Skin of body (tissue), 2 donors: Measurements from ENCODE around the gene CMKLR1. TPM values are rescaled to one million over a fixed set of nuclear protein-coding genes. Genes with fewer than 3 reads are reported as not detected.

Source experiments
- DNase-seq: peaks from one replicate; lab custom pipeline; 2025; lab: John Stamatoyannopoulos, UW
- total RNA-seq: library from RNA; depleted of rRNA; stranded (reverse); fragments of >200 nt; gene quantifications from one replicate; pipeline ENCODE4 v1.2.3, GENCODE V29; 2014

Gene CMKLR1
- total RNA-seq, 1 donor from 2014 or later: 10.0 TPM

GRCh38 chr12:108337235-108338223 lies 1.6 kb downstream of the CMKLR1 start:
- no peak for DNase-seq

- DNase-seq: peak; percentile 28
Observed at GRCh38 chr12:108335349-108336119, 3.6 kb downstream of the CMKLR1 start.

GRCh38 chr12:108333898-108334699 lies 5.0 kb downstream of the CMKLR1 start:
- no peak for DNase-seq

- DNase-seq: peak; percentile 4
Observed at GRCh38 chr12:108332791-108333382, 6.2 kb downstream of the CMKLR1 start.

- DNase-seq: no peak
Observed at GRCh38 chr12:108328420-108328819, 10.7 kb downstream of the CMKLR1 start.

- DNase-seq: peak; percentile 25
Observed at GRCh38 chr12:108327621-108328344, 11.3 kb downstream of the CMKLR1 start.

- no peak for DNase-seq
Observed at GRCh38 chr12:108326254-108326750, 12.8 kb downstream of the CMKLR1 start.

GRCh38 chr12:108325549-108325948 lies 13.6 kb downstream of the CMKLR1 start:
- DNase-seq: no peak

- DNase-seq: no peak
Observed at GRCh38 chr12:108325018-108325358, 14.1 kb downstream of the CMKLR1 start.

GRCh38 chr12:108324351-108325017 lies 14.6 kb downstream of the CMKLR1 start:
- no peak for DNase-seq

GRCh38 chr12:108323581-108323980 lies 15.5 kb downstream of the CMKLR1 start:
- DNase-seq: no peak

GRCh38 chr12:108322998-108323397 lies 16.1 kb downstream of the CMKLR1 start:
- DNase-seq: no peak

GRCh38 chr12:108321688-108322087 lies 17.4 kb downstream of the CMKLR1 start:
- DNase-seq: no peak

GRCh38 chr12:108320507-108321293 lies 18.4 kb downstream of the CMKLR1 start:
- no peak for DNase-seq

- no peak for DNase-seq
Observed at GRCh38 chr12:108319277-108320234, 19.6 kb downstream of the CMKLR1 start.

GRCh38 chr12:108318472-108319275 lies 20.4 kb downstream of the CMKLR1 start:
- no peak for DNase-seq
